HepG2 (cell line): ENCODE results near the gene P3H3. TPM values are rescaled to one million over a fixed set of nuclear protein-coding genes. Genes with fewer than 3 reads are reported as not detected.

Experiments used
- AHR ChIP-seq: IDR thresholded peaks from 2 replicates; pipeline ENCODE4 v1.6.1; 2018; ENCODE audit warnings: missing genetic modification reagents, missing compliant biosample characterization
- CHD4 ChIP-seq: fragments of 200-600 bp; sonication (generic); IDR thresholded peaks from 2 replicates; pipeline ENCODE4 v1.7.0; 2017; ENCODE audit warnings: mild to moderate bottlenecking, low read length, borderline replicate concordance
- FOXC1 ChIP-seq: sonication (generic); formaldehyde crosslinking; IDR thresholded peaks from 2 replicates; pipeline ENCODE4 v1.8.0; 2022; ENCODE audit warnings: mild to moderate bottlenecking, missing genetic modification reagents, borderline replicate concordance
- HDAC2 ChIP-seq: sonication (generic); formaldehyde crosslinking; IDR thresholded peaks from 2 replicates; pipeline ENCODE4 v1.4.0; 2020; ENCODE audit warnings: missing genetic modification reagents
- HHEX ChIP-seq: IDR thresholded peaks from 2 replicates; pipeline ENCODE4 v1.6.1; 2016; ENCODE audit warnings: control low read depth
- HOXA7 ChIP-seq: sonication (generic); formaldehyde crosslinking; IDR thresholded peaks from 2 replicates; pipeline ENCODE4 v1.8.1; 2022; ENCODE audit warnings: mild to moderate bottlenecking, missing genetic modification reagents, moderate library complexity
- JDP2 ChIP-seq: sonication (generic); formaldehyde crosslinking; IDR thresholded peaks from 2 replicates; pipeline ENCODE4 v1.8.1; 2022; ENCODE audit warnings: missing genetic modification reagents, borderline replicate concordance
- MEIS1 ChIP-seq: sonication (generic); formaldehyde crosslinking; IDR thresholded peaks from 2 replicates; pipeline ENCODE4 v1.9.0; 2021; ENCODE audit warnings: mild to moderate bottlenecking, missing genetic modification reagents, moderate library complexity, borderline replicate concordance
- MTA3 ChIP-seq: sonication (generic); formaldehyde crosslinking; IDR thresholded peaks from 2 replicates; pipeline ENCODE4 v1.4.0; 2020; ENCODE audit warnings: missing genetic modification reagents
- MXI1 ChIP-seq: IDR thresholded peaks from 3 replicates; pipeline ENCODE4 v1.6.1; 2012; ENCODE audit warnings: low read depth, low read length, inconsistent platforms, borderline replicate concordance
- NFIC ChIP-seq: IDR thresholded peaks from 2 replicates; pipeline ENCODE4 v1.6.1; 2012; ENCODE audit warnings: mild to moderate bottlenecking, low read length, inconsistent platforms
- SMARCE1 ChIP-seq: fragments of 450-650 bp; IDR thresholded peaks from 2 replicates; pipeline ENCODE4 v1.6.1; 2017; ENCODE audit warnings: borderline replicate concordance
- STAG1 ChIP-seq: sonication (generic); formaldehyde crosslinking; IDR thresholded peaks from 2 replicates; pipeline ENCODE4 v1.4.0; 2020; ENCODE audit warnings: missing genetic modification reagents
- THAP7 ChIP-seq: sonication (generic); formaldehyde crosslinking; IDR thresholded peaks from 2 replicates; pipeline ENCODE4 v1.8.1; 2023; ENCODE audit warnings: mild to moderate bottlenecking, missing genetic modification reagents
- ZBTB26 ChIP-seq: IDR thresholded peaks from 2 replicates; pipeline ENCODE4 v1.6.1; 2016; ENCODE audit warnings: missing compliant biosample characterization, missing genetic modification reagents, borderline replicate concordance
- ZFP36L1 ChIP-seq: sonication (generic); formaldehyde crosslinking; IDR thresholded peaks from 2 replicates; pipeline ENCODE4 v1.8.0; 2022; ENCODE audit warnings: mild to moderate bottlenecking, missing genetic modification reagents, moderate library complexity
- ZNF234 ChIP-seq: sonication (generic); formaldehyde crosslinking; conservative IDR thresholded peaks from 2 replicates; pipeline ENCODE4 v1.5.1; 2020; ENCODE audit warnings: mild to moderate bottlenecking, missing genetic modification reagents
- ZNF354B ChIP-seq: sonication (generic); formaldehyde crosslinking; IDR thresholded peaks from 2 replicates; pipeline ENCODE4 v1.8.0; 2022; ENCODE audit warnings: mild to moderate bottlenecking, missing genetic modification reagents
- ZNF777 ChIP-seq: sonication (generic); formaldehyde crosslinking; IDR thresholded peaks from 2 replicates; pipeline ENCODE4 v1.4.0; 2020; ENCODE audit warnings: missing genetic modification reagents
- ZSCAN29 ChIP-seq: sonication (generic); formaldehyde crosslinking; conservative IDR thresholded peaks from 2 replicates; pipeline ENCODE4 v1.4.0; 2020; ENCODE audit warnings: mild to moderate bottlenecking, missing genetic modification reagents
- polyA plus RNA-seq, 8 experiments: library from polyadenylated mRNA; depleted of rRNA in 3 of 8; stranded (reverse) in 7 of 8; unstranded in 1 of 8; fragments of >200 nt; fragmentation: Illumina TruSeq in 4 of 8; extraction: Trizol in 4 of 8; gene quantifications; 2 replicates each; pipeline versions ENCODE4 v1.2.1 to v1.2.3, GENCODE V29; 2011 to 2016; ENCODE audit warnings: low read depth in 4 of 8, missing spikeins in 1 of 8, mixed read lengths in 1 of 8; ENCODE audit not compliant: insufficient read depth in 1 of 8
- total RNA-seq, 5 experiments: library from RNA; depleted of rRNA; stranded (reverse); fragments of >200 nt; fragmentation: Illumina TruSeq; extraction: Trizol; gene quantifications; 2 replicates each; pipeline ENCODE4 v1.2.3, GENCODE V29; 2016; ENCODE audit warnings: low read depth in 1 of 5
- TF ChIP-seq, protein P1 (sequence below), 2 experiments: fragments of 450-650 bp in 1 of 2; sonication (generic) in 1 of 2; formaldehyde crosslinking; IDR thresholded peaks; 2 replicates each; pipeline versions ENCODE4 v1.5.0 to v1.8.0; 2020 to 2022; ENCODE audit warnings: mild to moderate bottlenecking in 1 of 2, missing genetic modification reagents in 1 of 2
- TF ChIP-seq, protein P2 (sequence below): sonication (generic); formaldehyde crosslinking; IDR thresholded peaks from 2 replicates; pipeline ENCODE4 v1.8.0; 2022; ENCODE audit warnings: mild to moderate bottlenecking, missing genetic modification reagents
- TF ChIP-seq, protein P3 (sequence below): sonication (generic); formaldehyde crosslinking; IDR thresholded peaks from 2 replicates; pipeline ENCODE4 v1.5.0; 2020; ENCODE audit warnings: missing genetic modification reagents
- TF ChIP-seq, protein P4 (sequence below): sonication (generic); formaldehyde crosslinking; IDR thresholded peaks from 2 replicates; pipeline ENCODE4 v1.5.0; 2020; ENCODE audit warnings: missing genetic modification reagents, mild to moderate bottlenecking, borderline replicate concordance

The P3H3 gene
- total and polyA plus RNA-seq, 2 of the 13 experiments (the other 11 are each of a cell fraction or from before 2014, with no cell fraction given) = 20.1 to 20.5 TPM

DNA sequence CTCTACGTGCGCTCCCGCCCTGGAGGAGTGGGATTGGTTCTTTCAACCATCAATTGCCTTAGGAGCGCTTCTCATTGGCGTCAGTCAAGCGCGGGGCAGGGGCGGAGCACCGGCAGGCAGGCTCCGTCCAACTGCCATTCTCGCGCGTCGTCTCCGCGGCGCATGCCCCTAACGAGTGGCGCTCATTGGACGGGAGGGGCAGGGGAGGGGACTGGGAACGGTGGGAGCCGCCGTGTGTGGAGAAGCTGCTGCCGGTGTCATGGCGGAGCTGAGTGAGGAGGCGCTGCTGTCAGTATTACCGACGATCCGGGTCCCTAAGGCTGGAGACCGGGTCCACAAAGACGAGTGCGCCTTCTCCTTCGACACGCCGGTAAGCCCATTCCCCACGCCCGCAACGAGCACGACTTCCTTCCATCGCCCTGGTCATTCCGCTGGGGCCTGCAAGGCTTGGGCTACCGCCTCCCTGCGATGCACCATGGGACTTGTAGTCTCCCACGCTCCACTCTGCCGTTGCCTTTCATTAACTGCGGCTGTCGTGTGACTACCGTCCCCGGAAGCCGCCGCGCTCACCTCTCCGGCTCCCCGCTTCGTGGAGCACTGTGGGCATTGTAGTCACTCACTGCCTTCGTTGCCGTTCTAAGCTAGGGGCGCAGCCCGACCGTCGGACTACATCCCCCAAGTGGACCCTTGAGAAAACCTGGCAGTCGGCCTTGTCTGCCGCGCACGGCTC, 23.9 kb downstream of the P3H3 start, which contains the start of gene USP5 (continued):
- TF ChIP-seq NFIC (no peak; the same call in 1 of the 2 replicates), THAP7 (no peak), HDAC2 (CRISPR knock-in tag) (no peak; the same call in 1 of the 2 replicates), CHD4 (no peak), MEIS1 (CRISPR knock-in tag) (peak; percentile 40; the same call in 1 of the 2 replicates), ZNF777 (CRISPR knock-in tag) (peak; percentile 65; the same call in 1 of the 2 replicates), ZNF354B (CRISPR knock-in tag) (no peak), ZNF234 (CRISPR knock-in tag) (no peak), MTA3 (no peak), ZSCAN29 (CRISPR knock-in tag) (no peak), ZBTB26 (CRISPR knock-in tag) (no peak), SMARCE1 (no peak), JDP2 (no peak), HOXA7 (CRISPR knock-in tag) (no peak), ZFP36L1 (CRISPR knock-in tag) (no peak), STAG1 (CRISPR knock-in tag) (no peak), HHEX (CRISPR knock-in tag) (no peak), AHR (peak; percentile 77; the same call in 1 of the 2 replicates), MXI1 (peak; percentile 83; the same call in 2 of the 3 replicates), FOXC1 (CRISPR knock-in tag) (peak; percentile 75; the same call in 1 of the 2 replicates)
- TF ChIP-seq, protein P1, sequence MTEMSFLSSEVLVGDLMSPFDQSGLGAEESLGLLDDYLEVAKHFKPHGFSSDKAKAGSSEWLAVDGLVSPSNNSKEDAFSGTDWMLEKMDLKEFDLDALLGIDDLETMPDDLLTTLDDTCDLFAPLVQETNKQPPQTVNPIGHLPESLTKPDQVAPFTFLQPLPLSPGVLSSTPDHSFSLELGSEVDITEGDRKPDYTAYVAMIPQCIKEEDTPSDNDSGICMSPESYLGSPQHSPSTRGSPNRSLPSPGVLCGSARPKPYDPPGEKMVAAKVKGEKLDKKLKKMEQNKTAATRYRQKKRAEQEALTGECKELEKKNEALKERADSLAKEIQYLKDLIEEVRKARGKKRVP (CRISPR knock-in tag; IDR thresholded peaks at IDR 0.05) = no peak; a peak in 1 of 4 replicates
- TF ChIP-seq, protein P2, sequence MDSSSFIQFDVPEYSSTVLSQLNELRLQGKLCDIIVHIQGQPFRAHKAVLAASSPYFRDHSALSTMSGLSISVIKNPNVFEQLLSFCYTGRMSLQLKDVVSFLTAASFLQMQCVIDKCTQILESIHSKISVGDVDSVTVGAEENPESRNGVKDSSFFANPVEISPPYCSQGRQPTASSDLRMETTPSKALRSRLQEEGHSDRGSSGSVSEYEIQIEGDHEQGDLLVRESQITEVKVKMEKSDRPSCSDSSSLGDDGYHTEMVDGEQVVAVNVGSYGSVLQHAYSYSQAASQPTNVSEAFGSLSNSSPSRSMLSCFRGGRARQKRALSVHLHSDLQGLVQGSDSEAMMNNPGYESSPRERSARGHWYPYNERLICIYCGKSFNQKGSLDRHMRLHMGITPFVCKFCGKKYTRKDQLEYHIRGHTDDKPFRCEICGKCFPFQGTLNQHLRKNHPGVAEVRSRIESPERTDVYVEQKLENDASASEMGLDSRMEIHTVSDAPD (CRISPR knock-in tag) = 0 out of 2 replicates have a peak, but pooled peaks have one; percentile 19
- TF ChIP-seq, protein P3, sequence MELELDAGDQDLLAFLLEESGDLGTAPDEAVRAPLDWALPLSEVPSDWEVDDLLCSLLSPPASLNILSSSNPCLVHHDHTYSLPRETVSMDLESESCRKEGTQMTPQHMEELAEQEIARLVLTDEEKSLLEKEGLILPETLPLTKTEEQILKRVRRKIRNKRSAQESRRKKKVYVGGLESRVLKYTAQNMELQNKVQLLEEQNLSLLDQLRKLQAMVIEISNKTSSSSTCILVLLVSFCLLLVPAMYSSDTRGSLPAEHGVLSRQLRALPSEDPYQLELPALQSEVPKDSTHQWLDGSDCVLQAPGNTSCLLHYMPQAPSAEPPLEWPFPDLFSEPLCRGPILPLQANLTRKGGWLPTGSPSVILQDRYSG = no peak
- TF ChIP-seq, protein P4, sequence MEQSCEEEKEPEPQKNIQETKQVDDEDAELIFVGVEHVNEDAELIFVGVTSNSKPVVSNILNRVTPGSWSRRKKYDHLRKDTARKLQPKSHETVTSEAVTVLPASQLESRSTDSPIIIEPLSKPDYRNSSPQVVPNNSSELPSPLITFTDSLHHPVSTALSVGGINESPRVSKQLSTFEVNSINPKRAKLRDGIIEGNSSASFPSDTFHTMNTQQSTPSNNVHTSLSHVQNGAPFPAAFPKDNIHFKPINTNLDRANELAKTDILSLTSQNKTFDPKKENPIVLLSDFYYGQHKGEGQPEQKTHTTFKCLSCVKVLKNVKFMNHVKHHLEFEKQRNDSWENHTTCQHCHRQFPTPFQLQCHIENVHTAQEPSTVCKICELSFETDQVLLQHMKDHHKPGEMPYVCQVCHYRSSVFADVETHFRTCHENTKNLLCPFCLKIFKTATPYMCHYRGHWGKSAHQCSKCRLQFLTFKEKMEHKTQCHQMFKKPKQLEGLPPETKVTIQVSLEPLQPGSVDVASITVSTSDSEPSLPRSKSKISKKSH (CRISPR knock-in tag) = peak; percentile 96
